NT2/D1 (cell line): Measurements from ENCODE around the gene SIPA1L2.

Experiments used
- YY1 ChIP-seq: IDR thresholded peaks from 2 replicates; pipeline ENCODE4 v1.6.1; 2011; ENCODE audit not compliant: insufficient read length, insufficient read depth
- ZNF274 ChIP-seq: IDR thresholded peaks from 2 replicates; pipeline ENCODE4 v1.6.1; 2011; ENCODE audit warnings: mild to moderate bottlenecking, low read depth, low read length

GRCh38 chr1:232678185-232678886, 48.4 kb upstream of the SIPA1L2 start:
- TF ChIP-seq ZNF274 (no peak), YY1 (no peak)
